SK-N-MC (cell line): ENCODE measurements around the gene CBX1.

Experiments
- EZH2 ChIP-seq: fragments of 200-600 bp; sonication (generic); IDR thresholded peaks from one replicate; pipeline ENCODE4 v1.6.1; 2017; ENCODE audit warnings: antibody characterized with exemption
- POLR2AphosphoS5 ChIP-seq: IDR thresholded peaks from 2 replicates; pipeline ENCODE4 v1.6.1; 2012; ENCODE audit warnings: mild to moderate bottlenecking, low read depth, low read length, borderline replicate concordance

- TF ChIP-seq EZH2 (no peak), POLR2AphosphoS5 (no peak)
Observed at GRCh38 chr17:48037036-48037837, 64.0 kb downstream of the CBX1 start, which contains the start of gene COPZ2.
